Stimulated activated CD8-positive, alpha-beta memory T cell treated with anti-CD3 and anti-CD28 coated beads, Interleukin-7, amount 100 ng/mL, for 1 hour (primary cell): Measurements from ENCODE around the gene LLGL2.

ENCODE experiments used
- DNase-seq, 2 donors: peaks; one replicate each; pipeline ENCODE4 v3.0.0-alpha.2; 2020; ENCODE audit warnings: low read depth in 2 of 2

Gene LLGL2

GRCh38 chr17:75549246-75550138 is 24.0 kb downstream of the LLGL2 start:
- DNase-seq: no peak

- no peak for DNase-seq
These were observed 24.6 kb downstream of the LLGL2 start for GRCh38 chr17:75550139-75550465.

DNA sequence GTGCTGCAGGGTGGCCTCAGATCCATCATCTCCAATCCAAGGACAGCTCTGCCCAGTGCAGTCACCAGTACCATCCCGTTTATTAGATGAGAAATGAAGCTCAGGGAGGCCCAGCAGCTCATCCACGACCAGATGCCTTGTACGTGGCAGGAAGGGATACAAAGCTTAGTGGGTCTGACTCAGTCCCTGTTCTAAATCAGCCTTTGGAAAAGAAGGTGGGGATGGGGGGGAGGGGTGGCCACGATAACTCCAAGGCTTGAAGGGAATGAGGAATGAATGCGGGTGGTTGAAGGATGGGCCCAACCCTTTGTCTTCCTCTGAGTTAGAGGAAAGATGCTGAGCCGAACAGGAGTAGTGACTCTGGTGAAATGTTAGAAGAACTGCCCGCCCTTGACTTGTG is 25.8 kb downstream of the LLGL2 start:
- DNase-seq: no peak

GRCh38 chr17:75552425-75553294 is 27.2 kb downstream of the LLGL2 start:
- no peak for DNase-seq

DNA sequence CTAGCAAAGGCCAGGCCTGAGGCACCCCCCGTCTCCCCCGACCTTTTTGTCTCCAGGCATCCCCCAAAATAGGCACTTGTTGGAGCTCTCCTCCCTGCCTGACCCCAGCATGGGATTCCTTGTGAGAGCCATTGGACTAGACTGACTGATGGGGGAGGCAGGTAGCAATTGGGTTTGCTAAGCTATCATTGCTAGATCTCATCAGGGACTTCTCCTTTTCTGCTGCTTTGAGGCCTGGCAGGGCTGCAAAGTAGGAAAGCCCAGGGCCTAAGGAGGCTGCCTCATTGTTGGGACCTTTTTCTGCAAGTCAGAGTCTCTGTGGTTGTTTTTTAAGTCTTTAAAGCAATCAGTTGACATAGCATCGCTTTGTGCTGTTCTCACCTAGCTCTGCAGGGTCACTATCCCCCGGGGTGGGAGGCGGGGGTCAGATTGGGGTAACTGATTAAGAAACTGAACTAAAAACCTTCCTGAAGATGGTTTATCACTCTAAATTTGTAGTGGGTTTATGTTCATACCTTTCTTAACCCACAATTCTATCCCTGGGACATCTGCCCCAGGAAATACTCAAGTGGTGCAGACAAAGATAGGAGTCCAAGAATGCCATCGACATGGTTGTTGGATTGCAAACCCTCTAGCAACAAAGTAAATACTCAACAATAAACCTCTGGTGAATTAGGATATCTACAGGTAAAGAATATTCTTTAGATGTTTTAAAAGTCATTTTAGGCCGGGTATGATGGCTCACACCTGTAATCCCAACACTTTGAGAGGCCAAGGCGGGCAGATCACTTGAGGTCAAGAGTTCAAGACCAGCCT is 28.0 kb downstream of the LLGL2 start:
- no peak for DNase-seq

- no peak for DNase-seq
These were observed 30.2 kb downstream of the LLGL2 start for GRCh38 chr17:75555679-75556153.

DNA sequence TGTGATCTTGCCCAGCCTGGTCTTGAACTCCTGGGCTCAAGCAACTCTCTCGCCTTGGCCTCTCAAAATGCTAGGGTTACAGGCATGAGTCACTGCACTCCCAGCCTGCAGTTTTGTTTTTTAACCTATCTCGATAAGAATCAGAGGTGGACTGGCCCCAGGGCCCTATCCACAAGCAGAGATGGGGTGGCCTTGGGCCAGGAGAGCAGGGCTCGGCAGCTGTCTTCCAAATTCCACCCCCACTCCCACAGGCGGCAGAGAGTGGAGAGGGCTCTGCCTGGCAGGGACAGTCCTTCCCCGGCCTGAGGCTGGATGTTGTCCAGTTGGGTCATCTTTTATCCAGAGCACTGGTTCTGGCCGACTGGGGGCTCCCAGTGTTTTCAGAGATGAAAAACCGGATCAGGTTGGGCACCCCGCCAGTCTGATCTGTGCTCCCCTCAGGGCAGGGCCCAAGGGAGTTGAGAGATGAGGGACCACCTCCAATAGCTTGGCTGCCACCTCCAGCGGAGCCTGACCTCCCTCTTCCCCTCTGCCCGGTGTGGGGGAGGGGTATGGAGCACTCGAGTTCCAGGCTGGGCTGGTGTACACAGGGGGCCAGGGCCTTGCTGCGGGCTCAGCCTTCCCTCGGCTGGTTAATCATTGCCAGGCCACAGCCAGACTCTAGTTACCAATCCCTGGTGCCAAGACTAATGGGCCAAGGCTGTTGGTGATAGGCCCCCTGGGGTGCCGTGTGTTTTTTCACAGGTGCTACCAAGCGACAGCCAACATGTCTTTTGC is 31.8 kb downstream of the LLGL2 start:
- no peak for DNase-seq

- no peak for DNase-seq
These were observed 32.6 kb downstream of the LLGL2 start for GRCh38 chr17:75557852-75558665.

- no peak for DNase-seq
These were observed 33.4 kb downstream of the LLGL2 start for GRCh38 chr17:75558666-75559530.

- DNase-seq: no peak
These were observed 34.5 kb downstream of the LLGL2 start for GRCh38 chr17:75559958-75560533.

DNA sequence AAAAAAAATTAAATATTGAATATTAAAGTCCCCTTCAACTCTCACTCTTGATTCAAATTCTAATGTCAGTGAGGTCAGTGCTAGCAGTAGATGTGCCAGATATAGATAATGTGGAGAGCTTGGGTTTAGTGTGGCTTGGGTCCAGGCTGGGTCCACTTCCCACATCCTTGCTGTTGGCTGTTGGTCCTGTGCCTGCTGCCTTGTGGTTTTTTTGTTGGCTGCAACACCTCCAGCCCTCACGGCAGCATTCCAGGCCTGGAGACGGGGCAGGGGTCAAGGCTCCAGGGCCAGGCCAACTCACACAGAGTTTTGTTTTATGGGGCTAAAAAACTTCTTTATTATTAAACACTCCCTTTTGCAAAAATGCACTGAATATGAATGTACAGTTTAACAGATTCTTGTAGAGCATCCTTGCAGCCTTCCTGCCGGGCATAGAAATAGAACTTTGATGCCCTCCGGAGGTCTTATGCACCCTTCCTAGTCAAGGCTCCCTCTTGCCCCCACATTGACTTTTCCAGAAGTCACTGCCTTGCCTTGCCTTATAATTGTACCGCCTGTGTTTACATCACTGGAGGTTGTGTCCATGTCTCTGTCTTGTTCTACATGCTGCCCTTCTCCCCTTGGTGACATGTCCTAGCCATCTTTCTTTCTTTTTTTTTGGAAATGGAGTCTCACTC is 36.6 kb downstream of the LLGL2 start:
- DNase-seq: no peak

DNA sequence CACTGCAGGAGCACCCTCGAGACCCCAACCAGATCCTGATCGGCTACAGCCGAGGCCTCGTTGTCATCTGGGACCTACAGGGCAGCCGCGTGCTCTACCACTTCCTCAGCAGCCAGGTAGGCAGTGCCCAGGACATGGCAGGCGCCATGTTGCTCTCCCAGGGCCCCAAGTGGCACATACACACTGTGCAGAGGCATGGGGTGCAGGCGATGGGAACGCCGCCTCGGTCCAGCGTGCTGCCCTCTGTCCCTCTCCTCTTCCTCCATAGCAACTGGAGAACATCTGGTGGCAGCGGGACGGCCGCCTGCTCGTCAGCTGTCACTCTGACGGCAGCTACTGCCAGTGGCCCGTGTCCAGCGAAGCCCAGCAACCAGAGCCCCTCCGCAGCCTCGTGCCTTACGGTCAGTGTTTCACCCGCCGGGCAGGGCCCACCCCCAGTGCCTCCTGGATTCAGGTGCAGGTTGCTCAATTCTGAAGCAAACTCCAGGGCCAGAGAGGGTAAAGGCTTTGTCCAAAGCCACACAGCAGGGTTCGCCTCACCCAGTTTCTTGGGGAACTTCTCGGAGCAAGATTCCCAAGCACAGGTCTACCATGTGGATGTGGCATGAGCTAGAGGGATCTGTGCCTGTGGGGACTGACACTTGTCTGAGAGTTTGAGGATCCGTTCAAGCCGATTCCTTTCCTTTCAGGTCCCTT is 37.7 kb downstream of the LLGL2 start:
- DNase-seq: no peak

- no peak for DNase-seq
These were observed 38.7 kb downstream of the LLGL2 start for GRCh38 chr17:75564195-75564594.

GRCh38 chr17:75565066-75565465 is 39.6 kb downstream of the LLGL2 start:
- no peak for DNase-seq

- no peak for DNase-seq
These were observed 40.1 kb downstream of the LLGL2 start for GRCh38 chr17:75565618-75566017.

DNA sequence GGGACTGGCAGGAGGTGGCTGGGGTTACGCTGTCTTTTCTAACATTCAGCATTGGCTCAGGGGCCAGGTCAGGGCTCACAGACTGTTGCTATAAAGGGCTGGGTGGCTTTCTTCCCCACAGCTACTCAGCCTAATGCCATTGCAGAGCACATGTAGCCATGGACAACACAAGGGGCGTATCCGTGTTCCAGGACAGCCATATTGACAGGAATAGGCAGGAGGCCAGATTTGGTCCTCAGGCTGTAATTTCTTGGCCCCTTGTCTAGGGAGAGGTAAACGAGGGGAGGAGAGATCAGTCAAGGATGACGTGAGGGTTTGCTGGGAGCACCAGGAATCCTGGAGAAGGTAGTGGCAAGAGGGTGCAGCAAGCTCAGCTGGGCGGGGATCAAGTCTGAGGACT is 40.9 kb downstream of the LLGL2 start:
- DNase-seq: no peak

DNA sequence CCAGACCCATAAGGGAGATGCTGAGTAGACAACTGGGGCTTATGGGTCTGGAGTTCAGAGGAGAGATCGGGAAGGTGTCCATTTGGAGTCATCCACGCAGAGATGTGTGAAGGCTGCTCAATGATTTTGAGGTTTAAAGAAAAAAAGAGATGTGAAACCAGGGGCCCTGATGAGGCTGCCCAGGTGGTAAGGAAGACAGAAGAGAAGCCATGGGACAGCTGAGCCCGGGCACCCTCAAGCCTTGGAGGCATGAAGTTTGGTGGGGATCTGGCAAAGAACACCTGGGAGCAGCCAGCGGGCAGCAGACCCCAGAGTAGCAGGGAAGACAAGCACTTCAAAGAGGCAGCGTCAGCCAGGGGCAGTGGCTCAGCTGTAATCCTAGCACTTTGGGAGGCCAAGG is 41.3 kb downstream of the LLGL2 start:
- DNase-seq: no peak
